Ovary (tissue), 9 donors: ENCODE results near the gene RNF217. TPM values are rescaled to one million over a fixed set of nuclear protein-coding genes. Genes with fewer than 3 reads are reported as not detected.

ENCODE experiments used
- DNase-seq, 5 donors: peaks; one replicate each; pipeline ENCODE4 v3.0.0-alpha.2; 2019 to 2020
- H3K27ac ChIP-seq, 2 donors: fragments of 200-600 bp; one replicate each; pipeline versions ENCODE4 v1.5.1 to v1.8.0; 2019 to 2022
- H3K27me3 ChIP-seq: fragments of 200-600 bp; one replicate; pipeline ENCODE4 v1.8.0; 2022
- H3K36me3 ChIP-seq: fragments of 200-600 bp; sonication (generic); one replicate; pipeline ENCODE4 v1.5.1; 2019
- H3K4me1 ChIP-seq: one replicate; pipeline ENCODE4 v1.8.1; 2013; ENCODE audit warnings: mild to moderate bottlenecking, moderate library complexity; ENCODE audit not compliant: insufficient read depth
- H3K4me3 ChIP-seq: fragments of 200-600 bp; sonication (generic); one replicate; pipeline ENCODE4 v1.5.1; 2017
- H3K9me3 ChIP-seq, 2 donors: fragments of 200-600 bp in 1 of 2; sonication (generic) in 1 of 2; one replicate each; pipeline versions ENCODE4 v1.5.1 to v1.8.1; 2013 to 2019; ENCODE audit warnings: mild to moderate bottlenecking in 1 of 2, moderate library complexity in 1 of 2
- EP300 ChIP-seq: sonication (generic); formaldehyde crosslinking; IDR thresholded peaks from one replicate; pipeline ENCODE4 v1.6.1; 2017; ENCODE audit warnings: antibody characterized with exemption
- POLR2A ChIP-seq: fragments of 450-650 bp; IDR thresholded peaks from one replicate; pipeline ENCODE4 v1.6.1; 2017; ENCODE audit warnings: antibody characterized with exemption, mild to moderate bottlenecking, moderate library complexity
- WGBS, 3 donors: extraction: QIAGEN DNeasy Blood & Tissue Kit in 1 of 3; methylation state at CpG; one replicate each; pipeline versions ENCODE4 v1.1.5 to v1.1.7; 2013 to 2017; 5-methylcytosine and 5-hydroxymethylcytosine counted together
- intact Hi-C, 4 donors: fragments of 100-400 bp; cut with DNase I; formaldehyde crosslinking; loops; one replicate each; pipeline versions ENCODE4 v1.11.0 to v1.15.1; 2022 to 2023
- polyA plus RNA-seq, 2 donors: library from polyadenylated mRNA; stranded (reverse); fragments of 200-250 nt in 1 of 2; fragments of 350-450 nt in 1 of 2; fragmentation: Illumina TruSeq in 1 of 2; extraction: RNeasy Lipid Tissue Mini Kit (QIAGEN cat#74804) in 1 of 2; gene quantifications; one replicate each; pipeline ENCODE4 v1.2.3, GENCODE V29; 2013 to 2014
- total RNA-seq, 7 donors: library from RNA; depleted of rRNA in 2 of 7; stranded (reverse); fragments of >200 nt in 2 of 7; fragmentation: NEBNext Ultra II Directional in 3 of 7; extraction: Animal tissue kit (Norgen Biotek cat#: 25700) in 3 of 7; gene quantifications; one replicate each; pipeline versions ENCODE4 v1.1.0 to v1.2.4, GENCODE V29; 2016 to 2023
- TF ChIP-seq, protein P1 (sequence below), 3 donors: fragments of 450-650 bp in 2 of 3; fragments of 200-600 bp in 1 of 3; IDR thresholded peaks; one replicate each; pipeline versions ENCODE4 v1.5.1 to v1.8.0; 2016 to 2022; ENCODE audit warnings: antibody characterized with exemption in 3 of 3, mild to moderate bottlenecking in 1 of 3
- donor health status: DM: no; HTN: no; CAD: no; lungs with moderate emphysema.
- donor health status: DM: no; HTN: no; CAD: no.
- donor health status: Bipolar disorder and iron deficiency.
- donor health status: DM: yes; HTN: yes; CAD: no.
- donor health status: DM: no; HTN: no; CAD: no.
- donor health status: DM: yes; HTN: yes; CAD: no.

RNF217 gene
- total and polyA plus RNA-seq, 9 donors = 5.8 to 40.4 (median 33.6) TPM

- 56 to 59% (median 58%) methylated on average over 1 of the region's 1 CpG for WGBS, 3 donors
These were observed 60.3 kb downstream of the RNF217 start for GRCh38 chr6:125022391-125022989.

GRCh38 chr6:125025164-125025854, 63.1 kb downstream of the RNF217 start:
- no peak for DNase-seq
- Histone ChIP-seq H3K27ac (no peak overlapping the region), H3K9me3 (no peaks in the 10 kb centered on the region), H3K4me1 (peaks cover 11% of the 10 kb centered on the region), H3K27me3 (no peaks in the 10 kb centered on the region), H3K4me3 (no peak overlapping the region), H3K36me3 (no peaks in the 10 kb centered on the region)
- 5 to 12% (median 7%) methylated on average over 3 of the region's 3 CpGs for WGBS, 3 donors
- intact Hi-C loops = no loop called here
- TF ChIP-seq POLR2A (no peak), EP300 (no peak)
- TF ChIP-seq, protein P1, sequence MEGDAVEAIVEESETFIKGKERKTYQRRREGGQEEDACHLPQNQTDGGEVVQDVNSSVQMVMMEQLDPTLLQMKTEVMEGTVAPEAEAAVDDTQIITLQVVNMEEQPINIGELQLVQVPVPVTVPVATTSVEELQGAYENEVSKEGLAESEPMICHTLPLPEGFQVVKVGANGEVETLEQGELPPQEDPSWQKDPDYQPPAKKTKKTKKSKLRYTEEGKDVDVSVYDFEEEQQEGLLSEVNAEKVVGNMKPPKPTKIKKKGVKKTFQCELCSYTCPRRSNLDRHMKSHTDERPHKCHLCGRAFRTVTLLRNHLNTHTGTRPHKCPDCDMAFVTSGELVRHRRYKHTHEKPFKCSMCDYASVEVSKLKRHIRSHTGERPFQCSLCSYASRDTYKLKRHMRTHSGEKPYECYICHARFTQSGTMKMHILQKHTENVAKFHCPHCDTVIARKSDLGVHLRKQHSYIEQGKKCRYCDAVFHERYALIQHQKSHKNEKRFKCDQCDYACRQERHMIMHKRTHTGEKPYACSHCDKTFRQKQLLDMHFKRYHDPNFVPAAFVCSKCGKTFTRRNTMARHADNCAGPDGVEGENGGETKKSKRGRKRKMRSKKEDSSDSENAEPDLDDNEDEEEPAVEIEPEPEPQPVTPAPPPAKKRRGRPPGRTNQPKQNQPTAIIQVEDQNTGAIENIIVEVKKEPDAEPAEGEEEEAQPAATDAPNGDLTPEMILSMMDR (IDR thresholded peaks at IDR 0.05) = no peak

More at GRCh38 chr6:125022391-125022989, 60.3 kb downstream of the RNF217 start:
- DNase-seq = no peak
- H3K9me3 ChIP-seq = no peaks in the 10 kb centered on the region
- H3K27ac ChIP-seq = no peak overlapping the region
- TF ChIP-seq, protein P1 (IDR thresholded peaks at IDR 0.05) = no peak
- TF ChIP-seq EP300 = no peak
- TF ChIP-seq POLR2A = no peak
- no peak overlapping the region for H3K4me3 ChIP-seq
- no peaks in the 10 kb centered on the region for H3K27me3 ChIP-seq
- H3K36me3 ChIP-seq = no peaks in the 10 kb centered on the region
- H3K4me1 ChIP-seq = peaks cover 16% of the 10 kb centered on the region
- intact Hi-C loops = no loop called here

DNA sequence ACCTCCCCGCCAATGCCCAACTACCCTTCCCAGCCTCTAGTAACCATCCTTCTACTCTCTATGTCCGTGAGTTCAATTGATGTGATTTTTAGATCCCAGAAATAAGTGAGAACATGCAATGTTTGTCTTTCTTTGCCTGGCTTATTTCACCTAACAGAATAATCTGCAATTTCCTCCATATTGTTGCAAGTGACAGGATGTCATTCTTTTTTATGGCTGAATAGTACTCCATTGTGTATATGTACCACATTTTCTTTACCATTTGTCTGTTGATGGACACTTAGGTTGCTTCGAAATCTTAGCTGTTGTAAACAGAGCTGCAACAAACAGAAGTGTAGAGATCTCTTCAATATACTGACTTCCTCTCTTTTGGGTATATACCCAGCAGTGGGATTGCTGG, 65.0 kb downstream of the RNF217 start:
- 65 to 66% (median 66%) methylated on average over 3 of the region's 3 CpGs for WGBS, 3 donors
- Histone ChIP-seq H3K4me1 (peaks cover 4% of the 10 kb centered on the region), H3K4me3 (no peak overlapping the region), H3K36me3 (no peaks in the 10 kb centered on the region), H3K9me3 (no peaks in the 10 kb centered on the region), H3K27ac (no peak overlapping the region), H3K27me3 (no peaks in the 10 kb centered on the region)
- intact Hi-C loops = no loop called here
- no peak for DNase-seq
- TF ChIP-seq EP300 = no peak
- TF ChIP-seq POLR2A = no peak
- TF ChIP-seq, protein P1 (IDR thresholded peaks at IDR 0.05) = no peak

- TF ChIP-seq POLR2A (no peak), EP300 (no peak)
- TF ChIP-seq, protein P1 (IDR thresholded peaks at IDR 0.05) = no peak
- H3K4me3 ChIP-seq = no peak overlapping the region
- intact Hi-C loops = no loop called here
- no peaks in the 10 kb centered on the region for H3K4me1 ChIP-seq
- H3K27me3 ChIP-seq = no peaks in the 10 kb centered on the region
- H3K9me3 ChIP-seq = no peaks in the 10 kb centered on the region
- no peaks in the 10 kb centered on the region for H3K36me3 ChIP-seq
- no peak for DNase-seq
- H3K27ac ChIP-seq = no peak overlapping the region
- 51 to 63% (median 56%) methylated on average over 5 to 6 of the region's 6 CpGs for WGBS, 3 donors
These were observed 68.7 kb downstream of the RNF217 start for GRCh38 chr6:125030969-125031368.
